ENCODE data around the gene KCTD6. TPM values are rescaled to one million over a fixed set of nuclear protein-coding genes. Genes with fewer than 3 reads are reported as not detected.

KCTD6 gene
- total RNA-seq, 2 experiments from 2014 or later, result 16.4 to 17.1 TPM

DNA sequence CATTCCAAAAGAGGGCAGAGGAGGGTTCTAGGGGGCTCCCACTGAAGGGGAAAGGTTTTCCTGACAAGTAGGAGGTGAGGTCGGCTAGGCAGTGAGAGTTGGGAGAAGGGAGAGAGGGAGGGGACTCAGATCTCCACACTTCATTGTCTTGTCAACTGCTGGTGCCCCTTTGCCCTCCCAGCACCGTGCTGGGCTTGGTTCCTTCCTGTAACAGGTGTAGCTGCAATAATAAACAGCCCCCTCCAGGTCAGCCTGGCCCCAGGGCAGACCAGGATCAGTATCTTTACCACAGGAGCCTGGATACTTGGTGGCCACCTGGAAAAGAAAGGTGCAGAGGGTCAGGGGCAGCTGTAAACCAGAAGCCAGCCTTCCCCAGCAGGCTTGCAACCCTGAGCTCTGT, 2.9 kb upstream of the KCTD6 start:
- TF ChIP-seq, protein P1, sequence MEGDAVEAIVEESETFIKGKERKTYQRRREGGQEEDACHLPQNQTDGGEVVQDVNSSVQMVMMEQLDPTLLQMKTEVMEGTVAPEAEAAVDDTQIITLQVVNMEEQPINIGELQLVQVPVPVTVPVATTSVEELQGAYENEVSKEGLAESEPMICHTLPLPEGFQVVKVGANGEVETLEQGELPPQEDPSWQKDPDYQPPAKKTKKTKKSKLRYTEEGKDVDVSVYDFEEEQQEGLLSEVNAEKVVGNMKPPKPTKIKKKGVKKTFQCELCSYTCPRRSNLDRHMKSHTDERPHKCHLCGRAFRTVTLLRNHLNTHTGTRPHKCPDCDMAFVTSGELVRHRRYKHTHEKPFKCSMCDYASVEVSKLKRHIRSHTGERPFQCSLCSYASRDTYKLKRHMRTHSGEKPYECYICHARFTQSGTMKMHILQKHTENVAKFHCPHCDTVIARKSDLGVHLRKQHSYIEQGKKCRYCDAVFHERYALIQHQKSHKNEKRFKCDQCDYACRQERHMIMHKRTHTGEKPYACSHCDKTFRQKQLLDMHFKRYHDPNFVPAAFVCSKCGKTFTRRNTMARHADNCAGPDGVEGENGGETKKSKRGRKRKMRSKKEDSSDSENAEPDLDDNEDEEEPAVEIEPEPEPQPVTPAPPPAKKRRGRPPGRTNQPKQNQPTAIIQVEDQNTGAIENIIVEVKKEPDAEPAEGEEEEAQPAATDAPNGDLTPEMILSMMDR (conservative IDR thresholded peaks at IDR 0.05; ENCODE audit: low read length), result no peak
- no peak for TF ChIP-seq EZH2phosphoT487 (IDR thresholded peaks at IDR 0.05; ENCODE audit: borderline replicate concordance, low read depth, low read length)
- BruUV-seq (replicated peaks), result no TSS peak
- Histone ChIP-seq H3K79me2 (ENCODE audit: insufficient read depth, low read depth, low read length) (peaks cover 17% of the 10 kb centered on the region), H3K4me3 (ENCODE audit: low read depth, low read length, poor library complexity, severe bottlenecking) (no peak overlapping the region), H3K27ac (ENCODE audit: low read depth, low read length, poor library complexity, severe bottlenecking) (no peak overlapping the region), H2AFZ (ENCODE audit: low read length) (no peak overlapping the region), H3K9me2 (ENCODE audit: insufficient read depth, low read length) (no peaks in the 10 kb centered on the region), H3K4me2 (ENCODE audit: low read length) (no peak overlapping the region), H3K36me3 (ENCODE audit: insufficient read depth, low read length) (no peaks in the 10 kb centered on the region), H3K9me3 (ENCODE audit: low read length) (no peaks in the 10 kb centered on the region), H3K4me1 (ENCODE audit: insufficient read depth, low read length, poor library complexity, severe bottlenecking) (peaks cover 21% of the 10 kb centered on the region), H4K20me1 (ENCODE audit: insufficient read depth, low read length) (peaks cover 14% of the 10 kb centered on the region; the same call in 1 of the 2 replicates)
- intact Hi-C loops (cut with micrococcal nuclease; ENCODE audit: unreplicated experiment), result no loop called here
- no peak for DNase-seq (ENCODE audit: low spot score)
- POLR2A ChIA-PET, result interaction anchor here (0.6 kb wide), 1 partner anchor 271 kb away, joined by 4 read pairs; no protein-coding TSS in a partner anchor
- CTCF ChIA-PET (ENCODE audit: unreplicated experiment), result no interaction called here

DNA sequence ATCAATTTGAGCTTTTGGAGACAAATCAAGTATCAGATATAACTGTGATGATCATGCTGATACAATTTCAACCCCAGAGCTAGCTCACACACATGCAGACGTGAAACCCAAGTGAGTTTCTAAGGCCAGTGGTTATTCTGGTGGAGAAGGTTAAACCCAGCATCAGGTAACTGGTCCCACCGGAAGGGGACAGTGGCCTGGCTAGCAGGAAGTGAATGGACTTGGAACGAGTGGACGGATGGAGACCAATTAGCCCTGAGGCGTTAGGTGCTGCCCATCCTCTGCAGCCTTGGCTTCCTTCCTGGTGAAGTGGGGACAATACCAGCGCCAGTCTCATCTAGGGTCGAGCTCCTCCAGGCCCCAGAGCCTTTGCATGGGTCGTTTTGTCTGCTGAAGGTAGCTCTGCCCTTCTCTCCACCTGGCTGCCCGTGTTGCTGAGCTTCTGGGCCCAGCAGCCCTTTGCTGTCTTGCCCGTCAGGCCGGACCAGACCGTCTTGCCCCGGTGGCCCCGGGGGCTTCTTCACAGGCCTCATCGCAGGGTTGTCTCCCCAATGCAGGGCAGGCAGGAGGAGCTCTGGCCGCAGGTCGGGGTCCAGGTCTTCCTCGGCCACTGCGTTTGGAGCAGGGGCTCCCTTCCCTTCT, 915 bp upstream of the KCTD6 start:
- Histone ChIP-seq H3K4me3 (ENCODE audit: low read depth, low read length, poor library complexity, severe bottlenecking) (peak overlapping the region; percentile 64), H3K9me2 (ENCODE audit: insufficient read depth, low read length) (no peaks in the 10 kb centered on the region), H3K36me3 (ENCODE audit: insufficient read depth, low read length) (no peaks in the 10 kb centered on the region), H4K20me1 (ENCODE audit: insufficient read depth, low read length) (peaks cover 31% of the 10 kb centered on the region; the same call in 1 of the 2 replicates), H3K4me1 (ENCODE audit: insufficient read depth, low read length, poor library complexity, severe bottlenecking) (peaks cover 41% of the 10 kb centered on the region), H3K27ac (ENCODE audit: low read depth, low read length, poor library complexity, severe bottlenecking) (no peak overlapping the region), H3K9me3 (ENCODE audit: low read length) (no peaks in the 10 kb centered on the region), H3K4me2 (ENCODE audit: low read length) (peak overlapping the region; percentile 83), H3K79me2 (ENCODE audit: insufficient read depth, low read depth, low read length) (peaks cover 37% of the 10 kb centered on the region), H2AFZ (ENCODE audit: low read length) (peak overlapping the region; percentile 96)
- intact Hi-C loops (cut with micrococcal nuclease; ENCODE audit: unreplicated experiment), result loop anchor here (1.0 to 5.0 kb wide), 3 partner anchors 59 to 254 kb away; partner anchors contain the start of genes ABHD6, PDHB and PXK
- POLR2A ChIA-PET, result interaction anchor here (0.7 kb wide), 2 partner anchors 13 to 157 kb away, joined by 3 read pairs; no protein-coding TSS in a partner anchor
- CTCF ChIA-PET (ENCODE audit: unreplicated experiment), result interaction anchor here (0.8 to 0.9 kb wide), 2 partner anchors 161 to 164 kb away, joined by 3 to 4 read pairs; no protein-coding TSS in a partner anchor
- no peak for DNase-seq (ENCODE audit: low spot score)
- BruUV-seq (replicated peaks), result no TSS peak
- no peak for TF ChIP-seq EZH2phosphoT487 (IDR thresholded peaks at IDR 0.05; ENCODE audit: borderline replicate concordance, low read depth, low read length)
- TF ChIP-seq, protein P1 (conservative IDR thresholded peaks at IDR 0.05; ENCODE audit: low read length), result no peak

DNA sequence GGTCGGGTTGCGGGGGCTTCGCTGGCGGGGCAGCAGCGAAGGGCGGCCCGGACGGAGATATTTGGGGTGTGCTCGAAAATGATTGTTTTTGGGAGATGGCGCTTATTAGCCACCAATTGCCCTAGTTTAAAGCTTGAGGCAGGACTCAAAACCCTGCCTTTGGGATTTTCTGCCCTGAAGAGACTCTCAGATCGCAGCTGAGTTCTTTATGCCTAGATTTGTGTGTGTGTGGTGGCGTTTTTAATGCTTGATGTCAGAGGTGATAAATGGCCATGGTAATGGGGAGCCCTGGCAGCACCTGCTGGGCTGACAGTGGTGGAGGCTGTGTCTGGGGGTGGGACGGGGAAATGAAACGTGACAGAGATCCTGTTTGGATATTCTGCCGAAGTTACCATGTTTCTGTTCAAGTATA, 604 bp downstream of the KCTD6 start:
- Histone ChIP-seq H4K20me1 (ENCODE audit: insufficient read depth, low read length) (peaks cover 36% of the 10 kb centered on the region), H3K9me2 (ENCODE audit: insufficient read depth, low read length) (no peaks in the 10 kb centered on the region), H2AFZ (ENCODE audit: low read length) (peak overlapping the region; percentile 1; the same call in 1 of the 2 replicates), H3K27ac (ENCODE audit: low read depth, low read length, poor library complexity, severe bottlenecking) (peak overlapping the region; percentile 25), H3K4me2 (ENCODE audit: low read length) (peak overlapping the region; percentile 89), H3K36me3 (ENCODE audit: insufficient read depth, low read length) (no peaks in the 10 kb centered on the region), H3K4me1 (ENCODE audit: insufficient read depth, low read length, poor library complexity, severe bottlenecking) (peaks cover 56% of the 10 kb centered on the region), H3K79me2 (ENCODE audit: insufficient read depth, low read depth, low read length) (peaks cover 52% of the 10 kb centered on the region), H3K4me3 (ENCODE audit: low read depth, low read length, poor library complexity, severe bottlenecking) (peak overlapping the region; percentile 77), H3K9me3 (ENCODE audit: low read length) (no peaks in the 10 kb centered on the region)
- BruUV-seq (replicated peaks), result no TSS peak
- intact Hi-C loops (cut with micrococcal nuclease; ENCODE audit: unreplicated experiment), result loop anchor here (1.0 to 5.0 kb wide), 3 partner anchors 40 to 186 kb away; partner anchors contain the start of genes HTD2, PDHB and RPP14
- CTCF ChIA-PET (ENCODE audit: unreplicated experiment), result no interaction called here
- TF ChIP-seq EZH2phosphoT487 (IDR thresholded peaks at IDR 0.05; ENCODE audit: borderline replicate concordance, low read depth, low read length), result no peak
- TF ChIP-seq, protein P1 (conservative IDR thresholded peaks at IDR 0.05; ENCODE audit: low read length), result no peak
- POLR2A ChIA-PET, result interaction anchor here (1.0 to 2.2 kb wide), 2 partner anchors 143 to 185 kb away, joined by 3 to 8 read pairs; partner anchors contain the start of genes HTD2 and RPP14
- peak; percentile 70 for DNase-seq (ENCODE audit: low spot score)
